Islet of Langerhans (tissue), 1 donor: Measurements from ENCODE around the gene MSH6.
"Not testable (repeated sequence)": the region's sequence is repeated elsewhere in the genome, so short reads cannot be mapped to it uniquely, and the experiment has no call there.

ENCODE experiments used
- FAIRE-seq: peaks from one replicate; lab custom pipeline; 2011; peaks lifted over from hg19 to GRCh38; lab: Jason Lieb, UNC

The MSH6 gene

DNA sequence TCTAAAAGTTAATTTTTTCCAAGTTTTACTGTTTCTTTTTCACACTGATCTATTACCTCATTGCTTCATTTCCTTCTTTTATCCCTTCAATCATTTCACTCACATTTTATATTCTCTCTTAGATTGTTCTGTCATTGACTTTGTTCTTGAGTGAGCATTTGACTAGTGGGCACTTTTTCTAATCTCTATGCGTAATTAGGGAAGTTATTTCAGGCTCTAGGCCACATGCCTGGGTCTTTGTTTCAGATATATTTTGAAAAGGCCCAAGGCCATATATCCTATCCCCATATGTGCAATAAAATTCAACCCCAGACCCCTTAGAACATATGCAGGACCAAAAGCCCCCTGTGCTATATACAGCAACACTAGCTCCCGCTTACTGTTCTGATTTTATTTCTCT is 61.2 kb downstream of the MSH6 start:
- FAIRE-seq: no peak

DNA sequence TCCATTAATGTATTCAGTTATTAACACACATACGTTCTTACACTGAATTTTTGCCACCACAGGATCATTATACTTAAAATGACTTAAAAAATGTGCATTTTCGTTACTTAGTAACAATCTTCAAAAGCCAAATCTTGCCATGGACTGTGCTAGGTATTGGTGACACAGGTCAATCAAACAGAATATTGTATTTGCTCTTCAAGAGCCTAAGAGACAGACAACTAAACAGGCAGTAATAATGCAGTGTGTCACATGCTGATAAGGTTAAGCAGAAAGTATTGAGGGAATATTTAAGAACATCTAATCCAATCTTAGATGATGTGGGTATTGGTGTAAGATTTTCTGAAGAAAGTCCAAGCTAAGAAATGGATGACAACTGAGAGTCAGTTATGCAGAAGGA is 66.4 kb downstream of the MSH6 start:
- FAIRE-seq: no peak

DNA sequence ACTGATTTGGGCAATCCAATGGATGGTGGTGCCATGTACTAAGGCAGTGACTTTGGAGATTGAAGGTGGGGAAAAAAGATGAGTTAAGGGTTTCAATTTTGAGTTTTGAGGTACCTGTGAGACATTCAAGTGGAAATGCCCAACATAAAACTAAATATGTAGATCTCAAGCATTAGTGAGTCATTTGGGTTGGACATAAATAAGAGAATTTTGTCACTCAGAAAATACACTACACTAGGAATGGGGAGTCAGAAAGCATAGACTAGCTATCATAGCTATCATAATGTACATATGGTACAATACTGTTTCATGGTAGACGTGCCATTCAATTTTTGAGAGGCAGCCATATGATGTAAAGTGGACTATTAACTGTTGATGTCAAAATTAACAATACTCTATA is 67.3 kb downstream of the MSH6 start:
- no peak for FAIRE-seq

DNA sequence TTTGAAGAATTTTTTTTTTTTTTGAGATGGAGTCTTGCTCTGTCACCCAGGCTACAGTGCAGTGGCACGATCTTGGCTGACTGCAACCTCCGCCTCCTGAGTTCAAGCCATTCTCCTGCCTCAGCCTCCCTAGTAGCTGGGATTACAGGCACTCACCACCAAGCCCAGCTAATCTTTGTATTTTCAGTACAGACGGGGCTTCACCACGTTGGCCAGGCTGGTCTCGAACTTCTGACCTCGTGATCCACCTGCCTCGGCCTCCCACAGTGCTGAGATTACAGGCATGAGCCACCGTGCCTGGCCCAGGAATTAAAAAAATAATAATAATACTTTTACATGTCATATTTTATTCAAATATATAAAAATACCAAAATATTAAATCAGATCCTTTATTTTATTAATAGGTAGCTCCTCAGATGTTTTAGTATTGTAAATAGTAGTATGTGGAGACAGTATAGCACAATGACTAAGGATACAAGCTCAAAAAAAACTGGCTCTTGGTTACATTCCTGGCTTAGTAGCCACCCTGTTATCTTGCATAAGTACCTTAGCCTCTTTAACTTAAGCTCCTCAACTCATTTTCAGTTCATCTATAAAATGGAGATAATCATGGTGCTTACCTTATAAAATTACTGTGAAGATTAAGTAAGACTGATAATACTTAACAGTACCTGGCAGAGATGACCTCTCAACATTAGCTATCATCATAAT is 70.3 kb downstream of the MSH6 start:
- FAIRE-seq: not testable (repeated sequence)
